GM12874 (cell line): ENCODE results near the gene PPP4R2.

Experiments used
- CTCF ChIP-seq: IDR thresholded peaks from 2 replicates; pipeline ENCODE4 v1.5.1; 2011; ENCODE audit warnings: low read depth, mild to moderate bottlenecking, control low read depth, low read length, moderate library complexity; ENCODE audit not compliant: insufficient read depth

The PPP4R2 gene

GRCh38 chr3:72996473-72997333, at the start of gene PPP4R2:
TSS of gene PPP4R2 (plus strand) at chr3:72996811. CDS start at chr3:72997038, 227 bp downstream.
- TF ChIP-seq CTCF: no peak

- no peak for TF ChIP-seq CTCF
Measured at GRCh38 chr3:72947715-72948490, 48.7 kb upstream of the PPP4R2 start.

GRCh38 chr3:72949016-72949415, 47.6 kb upstream of the PPP4R2 start:
- TF ChIP-seq CTCF: no peak

- TF ChIP-seq CTCF: no peak
Measured at GRCh38 chr3:72950372-72950771, 46.2 kb upstream of the PPP4R2 start.

GRCh38 chr3:72950801-72951200, 45.8 kb upstream of the PPP4R2 start:
- no peak for TF ChIP-seq CTCF

GRCh38 chr3:72951259-72951722, 45.3 kb upstream of the PPP4R2 start:
- TF ChIP-seq CTCF: no peak

GRCh38 chr3:72953325-72953956, 43.2 kb upstream of the PPP4R2 start:
- no peak for TF ChIP-seq CTCF
